Smooth muscle cell (in vitro differentiated cells): ENCODE data around the gene TNK1. TPM values are rescaled to one million over a fixed set of nuclear protein-coding genes. Genes with fewer than 3 reads are reported as not detected.

Experiments used
- DNase-seq: peaks from one replicate; lab custom pipeline; 2025; ENCODE audit not compliant: unreplicated experiment; lab: John Stamatoyannopoulos, UW
- H2AFZ ChIP-seq: fragments of 200-600 bp; sonication (generic); 2 replicates; pipeline ENCODE4 v1.6.0; 2016; ENCODE audit warnings: antibody characterized with exemption, low read depth, mild to moderate bottlenecking
- H3F3A ChIP-seq: fragments of 200-600 bp; sonication (generic); 2 replicates; pipeline ENCODE4 v1.6.0; 2017; ENCODE audit warnings: antibody characterized with exemption, low read depth
- H3K27ac ChIP-seq: fragments of 200-600 bp; sonication (generic); 2 replicates; pipeline ENCODE4 v1.5.1; 2016; ENCODE audit warnings: low read depth, mild to moderate bottlenecking
- H3K27me3 ChIP-seq: fragments of 200-600 bp; sonication (generic); 2 replicates; pipeline ENCODE4 v1.6.1; 2016; ENCODE audit warnings: low read depth, mild to moderate bottlenecking
- H3K36me3 ChIP-seq: fragments of 200-600 bp; sonication (generic); 2 replicates; pipeline ENCODE4 v1.5.1; 2016; ENCODE audit warnings: low read depth
- H3K4me1 ChIP-seq: fragments of 200-600 bp; sonication (generic); 2 replicates; pipeline ENCODE4 v1.5.1; 2016; ENCODE audit warnings: low read depth
- H3K4me2 ChIP-seq: fragments of 200-600 bp; sonication (generic); 2 replicates; pipeline ENCODE4 v1.6.0; 2016; ENCODE audit warnings: mild to moderate bottlenecking
- H3K4me3 ChIP-seq: fragments of 200-600 bp; sonication (generic); 2 replicates; pipeline ENCODE4 v1.5.1; 2016; ENCODE audit warnings: mild to moderate bottlenecking
- H3K79me2 ChIP-seq: fragments of 200-600 bp; sonication (generic); 2 replicates; pipeline ENCODE4 v1.6.0; 2016; ENCODE audit warnings: low read depth, mild to moderate bottlenecking
- H3K9ac ChIP-seq: fragments of 200-600 bp; sonication (generic); 2 replicates; pipeline ENCODE4 v1.6.0; 2016; ENCODE audit warnings: low read depth
- H3K9me3 ChIP-seq: fragments of 200-600 bp; sonication (generic); replicated peaks from 2 replicates; pipeline ENCODE4 v1.5.1; 2016; ENCODE audit warnings: low read depth
- H4K20me1 ChIP-seq: fragments of 200-600 bp; sonication (generic); 2 replicates; pipeline ENCODE4 v1.6.0; 2016; ENCODE audit warnings: low read depth
- CTCF ChIP-seq: fragments of 200-600 bp; sonication (generic); IDR thresholded peaks from 2 replicates; pipeline ENCODE4 v1.5.1; 2017; ENCODE audit warnings: borderline replicate concordance, mild to moderate bottlenecking, antibody characterized with exemption; ENCODE audit not compliant: insufficient read depth, poor library complexity, severe bottlenecking
- WGBS: methylation state at CpG from one replicate; pipeline ENCODE4 v1.1.7; 2016; ENCODE audit warnings: low lambda C conversion rate; 5-methylcytosine and 5-hydroxymethylcytosine counted together
- polyA plus RNA-seq: library from polyadenylated mRNA; unstranded; fragments of >200 nt; fragmentation: Nextera tagmentation; extraction: Ambion mirVana; gene quantifications from 2 replicates; pipeline ENCODE4 v1.2.1, GENCODE V29; 2016
- total RNA-seq: library from RNA; depleted of rRNA; stranded (reverse); fragments of >200 nt; gene quantifications from 2 replicates; pipeline ENCODE4 v1.2.3, GENCODE V29; 2014

Gene TNK1
- total and polyA plus RNA-seq, 2 experiments from 2014 or later: 3.6 to 6.3 TPM

- Histone ChIP-seq H3K9ac (peak overlapping the region; percentile 90), H3K27me3 (no peaks in the 10 kb centered on the region), H3K9me3 (no peaks in the 10 kb centered on the region), H2AFZ (no peak overlapping the region), H3K4me3 (peak overlapping the region; percentile 93), H3K27ac (no peak overlapping the region), H3F3A (peaks cover 4% of the 10 kb centered on the region), H3K4me1 (peaks cover 9% of the 10 kb centered on the region), H3K36me3 (no peaks in the 10 kb centered on the region), H3K79me2 (no peaks in the 10 kb centered on the region), H4K20me1 (peaks cover 23% of the 10 kb centered on the region), H3K4me2 (peak overlapping the region; percentile 98)
- WGBS: 62% methylated on average over 29 of the region's 42 CpGs
- DNase-seq: no peak
- no peak for TF ChIP-seq CTCF
Measured at GRCh38 chr17:7392696-7393612, 12.1 kb downstream of the TNK1 start.

- no peak for DNase-seq
- Histone ChIP-seq H3K4me1 (peaks cover 9% of the 10 kb centered on the region), H3K27ac (peak overlapping the region; percentile 77), H3K27me3 (no peaks in the 10 kb centered on the region), H3K4me3 (peak overlapping the region; percentile 93), H3K9ac (peak overlapping the region; percentile 90), H2AFZ (peak overlapping the region; percentile 44), H3K36me3 (no peaks in the 10 kb centered on the region), H3K4me2 (peak overlapping the region; percentile 98), H4K20me1 (peaks cover 23% of the 10 kb centered on the region), H3K9me3 (no peaks in the 10 kb centered on the region), H3F3A (peaks cover 4% of the 10 kb centered on the region), H3K79me2 (no peaks in the 10 kb centered on the region)
- WGBS: 3% methylated on average over 29 of the region's 48 CpGs
- no peak for TF ChIP-seq CTCF
Measured at GRCh38 chr17:7393613-7394451, 12.9 kb downstream of the TNK1 start.

- H4K20me1 ChIP-seq: peaks cover 18% of the 10 kb centered on the region
- H2AFZ ChIP-seq: peak within 1 kb of the TSS; percentile 82
- peak within 1 kb of the TSS; percentile 93 for H3K4me3 ChIP-seq
- no peaks in the 10 kb centered on the region for H3K36me3 ChIP-seq
- peak within 1 kb of the TSS; percentile 90 for H3K9ac ChIP-seq
- H3K79me2 ChIP-seq: no peaks in the 10 kb centered on the region
- DNase-seq: peak; percentile 59
- peak within 1 kb of the TSS; percentile 77 for H3K27ac ChIP-seq
- H3K4me2 ChIP-seq: peak within 1 kb of the TSS; percentile 98
- H3K9me3 ChIP-seq: no peaks in the 10 kb centered on the region
- H3K27me3 ChIP-seq: no peaks in the 10 kb centered on the region
- TF ChIP-seq CTCF: peak; percentile 32
- under 1% methylated on average over 27 of the region's 71 CpGs for WGBS
- H3F3A ChIP-seq: peaks cover 4% of the 10 kb centered on the region
- peaks cover 9% of the 10 kb centered on the region for H3K4me1 ChIP-seq
Measured at GRCh38 chr17:7394452-7395191, 13.7 kb downstream of the TNK1 start, which contains the start of gene PLSCR3. TSS of gene PLSCR3 (minus strand) at chr17:7394525. CDS start at chr17:7394110, 415 bp downstream.
